ENCODE data around the gene TM4SF20. TPM values are rescaled to one million over a fixed set of nuclear protein-coding genes. Genes with fewer than 3 reads are reported as not detected.
"Not testable (repeated sequence)": the region's sequence is repeated elsewhere in the genome, so short reads cannot be mapped to it uniquely, and the experiment has no call there.

The TM4SF20 gene
- total RNA-seq, 2 donors from 2014 or later = 4.2 to 34.9 TPM

DNA sequence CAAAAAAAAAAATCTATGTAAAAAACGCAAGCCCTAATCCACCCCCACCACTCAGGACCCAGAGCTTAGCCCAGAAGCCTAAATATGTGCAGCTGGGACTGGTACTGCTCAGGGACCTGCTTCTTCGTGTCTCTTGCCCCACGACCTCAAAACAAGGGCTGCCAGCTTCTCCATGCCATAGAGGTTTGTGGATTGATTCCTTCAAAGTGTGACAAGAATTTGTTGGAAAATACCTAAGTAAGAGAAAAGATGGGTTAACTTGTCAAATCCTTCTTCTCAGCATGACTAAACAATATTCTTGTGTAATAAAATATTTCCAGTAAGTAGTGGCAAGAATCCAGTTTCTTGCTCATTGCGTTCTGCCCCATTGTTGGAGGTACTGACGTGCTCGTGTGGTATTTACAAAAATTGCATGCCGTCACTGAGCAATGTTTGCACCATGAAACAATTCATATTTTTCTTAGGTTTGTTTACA is 9.5 kb upstream of the TM4SF20 start:
- no peaks in the 10 kb centered on the region for H3K4me1 ChIP-seq
- H3K9ac ChIP-seq (ENCODE audit: low read depth in 2 of 2, low read length in 2 of 2) = no peak overlapping the region
- intact Hi-C loops (cut with DNase I) = no loop called here
- H3K4me3 ChIP-seq = no peak overlapping the region
- TF ChIP-seq, protein P1, sequence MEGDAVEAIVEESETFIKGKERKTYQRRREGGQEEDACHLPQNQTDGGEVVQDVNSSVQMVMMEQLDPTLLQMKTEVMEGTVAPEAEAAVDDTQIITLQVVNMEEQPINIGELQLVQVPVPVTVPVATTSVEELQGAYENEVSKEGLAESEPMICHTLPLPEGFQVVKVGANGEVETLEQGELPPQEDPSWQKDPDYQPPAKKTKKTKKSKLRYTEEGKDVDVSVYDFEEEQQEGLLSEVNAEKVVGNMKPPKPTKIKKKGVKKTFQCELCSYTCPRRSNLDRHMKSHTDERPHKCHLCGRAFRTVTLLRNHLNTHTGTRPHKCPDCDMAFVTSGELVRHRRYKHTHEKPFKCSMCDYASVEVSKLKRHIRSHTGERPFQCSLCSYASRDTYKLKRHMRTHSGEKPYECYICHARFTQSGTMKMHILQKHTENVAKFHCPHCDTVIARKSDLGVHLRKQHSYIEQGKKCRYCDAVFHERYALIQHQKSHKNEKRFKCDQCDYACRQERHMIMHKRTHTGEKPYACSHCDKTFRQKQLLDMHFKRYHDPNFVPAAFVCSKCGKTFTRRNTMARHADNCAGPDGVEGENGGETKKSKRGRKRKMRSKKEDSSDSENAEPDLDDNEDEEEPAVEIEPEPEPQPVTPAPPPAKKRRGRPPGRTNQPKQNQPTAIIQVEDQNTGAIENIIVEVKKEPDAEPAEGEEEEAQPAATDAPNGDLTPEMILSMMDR (IDR thresholded peaks at IDR 0.05) = no peak
- DNase-seq = no peak
- no peaks in the 10 kb centered on the region for H3K27me3 ChIP-seq
- no peaks in the 10 kb centered on the region for H3K9me3 ChIP-seq
- H3K36me3 ChIP-seq = no peaks in the 10 kb centered on the region
- H3K27ac ChIP-seq = no peak overlapping the region

DNA sequence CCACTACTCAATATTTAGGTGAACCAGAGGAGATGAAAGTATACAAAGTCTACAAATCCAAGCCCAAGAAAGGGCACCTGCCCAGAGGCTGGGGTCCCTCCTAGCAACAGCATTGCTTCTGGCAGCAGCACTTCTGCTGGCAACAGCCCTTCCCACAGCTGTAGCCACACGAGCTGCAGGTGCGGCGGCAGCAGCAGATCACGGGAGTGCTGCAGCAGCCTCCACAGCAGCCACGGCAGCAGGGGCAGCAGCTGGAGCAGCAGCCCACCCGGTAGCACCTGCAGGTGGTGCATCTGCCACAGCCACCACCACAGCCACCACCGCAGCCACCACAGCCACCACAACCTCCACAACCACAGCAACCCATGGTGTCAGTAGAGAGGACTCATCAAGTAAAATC is 8.5 kb upstream of the TM4SF20 start, which contains the start of gene SCYGR1:
TSS of gene SCYGR1 (minus strand) at position 367 of the 400 bp plus-strand sequence. CDS start at position 367, 0 bp downstream.
- H3K36me3 ChIP-seq; H3K4me1 ChIP-seq; H3K27ac ChIP-seq; H3K9ac ChIP-seq (ENCODE audit: low read depth in 2 of 2, low read length in 2 of 2); intact Hi-C loops (cut with DNase I); DNase-seq; H3K27me3 ChIP-seq; H3K9me3 ChIP-seq; H3K4me3 ChIP-seq: not testable (repeated sequence)

DNA sequence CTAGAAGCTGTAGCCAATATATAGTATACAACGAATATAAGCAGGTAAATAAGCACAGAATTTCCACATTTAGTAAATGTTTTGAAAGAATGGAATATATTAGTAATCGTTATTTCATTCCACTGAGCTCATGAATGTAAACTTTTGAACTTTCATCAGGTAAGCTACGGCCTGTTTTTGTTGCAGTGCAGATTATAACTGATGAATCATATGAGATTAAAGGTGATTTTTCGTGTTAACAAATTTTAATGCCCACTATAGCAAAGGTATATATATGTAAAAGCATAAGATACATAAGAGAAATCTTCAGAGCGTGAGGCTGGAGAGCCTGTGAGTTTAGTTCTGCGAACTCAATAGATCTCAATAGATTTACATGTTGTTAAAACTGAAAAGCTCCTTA is 7.5 kb upstream of the TM4SF20 start:
- TF ChIP-seq, protein P1 (IDR thresholded peaks at IDR 0.05) = no peak
- intact Hi-C loops (cut with DNase I) = no loop called here
- no peaks in the 10 kb centered on the region for H3K36me3 ChIP-seq
- H3K27me3 ChIP-seq = no peaks in the 10 kb centered on the region
- H3K27ac ChIP-seq = no peak overlapping the region
- H3K9ac ChIP-seq (ENCODE audit: low read depth in 2 of 2, low read length in 2 of 2) = no peak overlapping the region
- no peak for DNase-seq
- H3K4me3 ChIP-seq = no peak overlapping the region
- no peaks in the 10 kb centered on the region for H3K4me1 ChIP-seq
- no peaks in the 10 kb centered on the region for H3K9me3 ChIP-seq

DNA sequence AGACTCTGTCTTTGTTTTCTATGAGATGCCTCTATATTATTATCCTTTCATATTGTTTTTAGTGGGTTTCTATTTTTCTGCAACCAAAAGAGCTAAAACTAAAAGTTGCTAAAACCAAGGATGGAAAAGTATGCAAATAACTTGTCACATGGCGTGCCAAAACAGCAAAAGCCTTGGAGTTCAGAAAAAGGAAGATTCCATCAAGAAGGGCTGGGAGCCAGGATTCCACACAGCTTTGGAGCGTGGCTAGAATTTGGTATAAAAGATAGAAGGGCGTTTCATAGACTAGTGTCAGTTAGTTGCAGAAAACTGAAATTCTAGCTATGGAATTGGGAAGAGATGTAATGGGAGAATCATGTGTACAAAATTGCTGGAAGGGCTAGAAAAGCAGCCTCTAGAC is 4.6 kb upstream of the TM4SF20 start:
- Histone ChIP-seq H3K9me3 (no peaks in the 10 kb centered on the region), H3K4me3 (no peak overlapping the region), H3K27ac (no peak overlapping the region), H3K27me3 (no peaks in the 10 kb centered on the region), H3K4me1 (no peaks in the 10 kb centered on the region), H3K36me3 (no peaks in the 10 kb centered on the region), H3K9ac (ENCODE audit: low read depth in 2 of 2, low read length in 2 of 2) (no peak overlapping the region)
- intact Hi-C loops (cut with DNase I) = no loop called here
- TF ChIP-seq, protein P1 (IDR thresholded peaks at IDR 0.05) = no peak
- no peak for DNase-seq

DNA sequence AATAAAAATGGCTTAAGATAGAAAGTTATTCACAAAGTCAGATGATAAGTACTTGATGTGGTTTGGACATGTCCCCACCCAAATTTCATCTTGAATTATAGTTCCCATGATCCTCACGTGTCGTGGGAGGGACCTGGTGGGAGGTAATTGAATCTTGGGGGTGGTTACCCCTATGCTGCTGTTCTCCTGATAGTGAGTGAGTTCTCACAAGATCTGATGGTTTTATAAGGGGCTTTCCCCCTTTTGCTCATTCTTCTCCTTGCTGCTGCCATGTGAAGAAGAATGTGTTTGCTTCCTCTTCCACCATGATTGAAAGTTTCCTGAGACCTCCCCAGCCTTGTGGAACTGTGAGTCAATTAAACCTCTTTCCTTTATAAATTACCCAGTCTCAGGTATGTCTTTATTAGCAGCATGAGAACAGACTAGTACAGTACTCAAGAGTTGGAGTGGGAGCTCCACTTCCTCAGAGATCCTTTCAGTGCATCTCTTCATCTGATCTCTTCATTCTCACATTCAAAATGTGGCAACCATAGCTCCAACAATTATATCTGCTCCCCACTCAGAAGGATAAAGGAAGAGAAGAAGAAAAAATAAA is 3.2 kb upstream of the TM4SF20 start:
- H3K9ac ChIP-seq (ENCODE audit: low read depth in 2 of 2, low read length in 2 of 2); intact Hi-C loops (cut with DNase I); H3K27me3 ChIP-seq; H3K27ac ChIP-seq; H3K4me3 ChIP-seq; H3K36me3 ChIP-seq; H3K4me1 ChIP-seq; DNase-seq; H3K9me3 ChIP-seq: not testable (repeated sequence)

DNA sequence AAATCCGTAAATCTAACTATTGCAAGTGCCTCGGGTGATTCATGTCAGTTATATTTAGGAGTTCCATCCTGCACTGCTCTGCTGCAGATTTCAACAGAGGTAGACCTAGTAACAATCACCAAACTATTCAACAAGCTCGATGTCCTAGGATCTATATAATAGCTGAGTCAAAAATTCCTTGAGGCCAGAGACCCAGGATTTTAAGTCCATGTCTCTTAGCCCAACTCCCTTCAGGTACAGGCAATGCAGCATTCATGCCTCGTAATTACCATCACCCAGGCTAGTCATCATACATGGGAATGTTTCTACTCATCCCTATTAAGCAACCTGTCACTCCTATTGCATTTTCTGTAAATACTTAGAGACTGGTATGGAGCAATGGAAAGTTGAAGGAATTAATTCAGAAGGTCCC is 729 bp downstream of the TM4SF20 start:
- DNase-seq = no peak
- H3K4me3 ChIP-seq = no peak overlapping the region
- H3K36me3 ChIP-seq = no peaks in the 10 kb centered on the region
- H3K9ac ChIP-seq (ENCODE audit: low read depth in 2 of 2, low read length in 2 of 2) = no peak overlapping the region
- H3K27ac ChIP-seq = no peak overlapping the region
- no peaks in the 10 kb centered on the region for H3K9me3 ChIP-seq
- TF ChIP-seq, protein P1 (IDR thresholded peaks at IDR 0.05) = no peak
- no peaks in the 10 kb centered on the region for H3K4me1 ChIP-seq
- intact Hi-C loops (cut with DNase I) = no loop called here
- H3K27me3 ChIP-seq = no peaks in the 10 kb centered on the region
